ENCODE measurements around the gene PTPRB. TPM values are rescaled to one million over a fixed set of nuclear protein-coding genes. Genes with fewer than 3 reads are reported as not detected.

The PTPRB gene
- total RNA-seq, 2 experiments from 2014 or later: not detected

GRCh38 chr12:70482764-70483163 lies 154.5 kb downstream of the PTPRB start:
- Histone ChIP-seq H3K36me3 (ENCODE audit: insufficient read depth, low read length) (no peaks in the 10 kb centered on the region), H3K4me1 (ENCODE audit: insufficient read depth, low read length) (no peaks in the 10 kb centered on the region), H3K27me3 (ENCODE audit: control insufficient read depth in 1 of 2, insufficient read depth in 2 of 2, low read length in 2 of 2) (peaks cover 0 to 6% of the 10 kb centered on the region in 2 experiments), H3K9me3 (ENCODE audit: control insufficient read depth in 1 of 2, insufficient read depth in 1 of 2, low read length in 2 of 2) (no peaks in the 10 kb centered on the region), H3K4me3 (ENCODE audit: low read length) (no peak overlapping the region), H3K27ac (ENCODE audit: low read depth in 1 of 2, low read length in 2 of 2) (no peak overlapping the region)
- ATAC-seq (ENCODE audit: poor library complexity) (no peak), DNase-seq (no peak)
- Mint-ChIP-seq H3K36me3 (ENCODE audit: low read depth) (no peaks in the 10 kb centered on the region), H3K4me1 (ENCODE audit: low read depth) (no peaks in the 10 kb centered on the region), H3K4me3 (no peak overlapping the region), H3K9me3 (no peaks in the 10 kb centered on the region), H3K27ac (no peak overlapping the region), H3K27me3 (peaks cover 31% of the 10 kb centered on the region)
- TF ChIP-seq CTCF (IDR thresholded peaks at IDR 0.05): no peak
- ChIA-PET POLR2A (interaction anchor here (0.7 kb wide), 1 partner anchor 126 kb away, joined by 3 read pairs; no protein-coding TSS in a partner anchor), CTCF (no interaction called here)
- intact Hi-C loops (cut with DNase I, micrococcal nuclease): no loop called here

- CTCF ChIA-PET: no interaction called here
- Histone ChIP-seq H3K4me1 (ENCODE audit: insufficient read depth, low read length) (no peaks in the 10 kb centered on the region), H3K9me3 (ENCODE audit: control insufficient read depth in 1 of 2, insufficient read depth in 1 of 2, low read length in 2 of 2) (peaks cover 1 to 6% of the 10 kb centered on the region in 2 experiments), H3K36me3 (ENCODE audit: insufficient read depth, low read length) (no peaks in the 10 kb centered on the region), H3K4me3 (ENCODE audit: low read length) (no peak overlapping the region), H3K27me3 (ENCODE audit: control insufficient read depth in 1 of 2, insufficient read depth in 2 of 2, low read length in 2 of 2) (no peaks in the 10 kb centered on the region), H3K27ac (ENCODE audit: low read depth in 1 of 2, low read length in 2 of 2) (no peak overlapping the region)
- Mint-ChIP-seq H3K4me3 (no peak overlapping the region), H3K27ac (no peak overlapping the region), H3K36me3 (ENCODE audit: low read depth) (no peaks in the 10 kb centered on the region), H3K9me3 (no peaks in the 10 kb centered on the region), H3K27me3 (no peaks in the 10 kb centered on the region), H3K4me1 (ENCODE audit: low read depth) (no peaks in the 10 kb centered on the region)
- no peak for TF ChIP-seq CTCF (IDR thresholded peaks at IDR 0.05)
- POLR2A ChIA-PET: no interaction called here
- intact Hi-C loops (cut with DNase I, micrococcal nuclease): no loop called here
- ATAC-seq (ENCODE audit: poor library complexity) (no peak), DNase-seq (no peak)
These were observed 167.9 kb downstream of the PTPRB start for GRCh38 chr12:70469221-70469820.

- peaks cover 0 to 3% of the 10 kb centered on the region in 2 experiments for H3K27me3 ChIP-seq (ENCODE audit: control insufficient read depth in 1 of 2, insufficient read depth in 2 of 2, low read length in 2 of 2)
- no peaks in the 10 kb centered on the region for H3K4me1 ChIP-seq (ENCODE audit: insufficient read depth, low read length)
- intact Hi-C loops (cut with DNase I, micrococcal nuclease): no loop called here
- Mint-ChIP-seq H3K27me3 (no peaks in the 10 kb centered on the region), H3K36me3 (ENCODE audit: low read depth) (no peaks in the 10 kb centered on the region), H3K27ac (no peak overlapping the region), H3K9me3 (no peaks in the 10 kb centered on the region), H3K4me3 (no peak overlapping the region), H3K4me1 (ENCODE audit: low read depth) (no peaks in the 10 kb centered on the region)
- ChIA-PET CTCF (no interaction called here), POLR2A (no interaction called here)
- no peak for DNase-seq
- TF ChIP-seq CTCF (IDR thresholded peaks at IDR 0.05): no peak
- ATAC-seq (ENCODE audit: poor library complexity): no peak
- no peak overlapping the region for H3K4me3 ChIP-seq (ENCODE audit: low read length)
- no peak overlapping the region for H3K27ac ChIP-seq (ENCODE audit: low read depth in 1 of 2, low read length in 2 of 2)
- no peaks in the 10 kb centered on the region for H3K36me3 ChIP-seq (ENCODE audit: insufficient read depth, low read length)
- peaks cover 7 to 10% of the 10 kb centered on the region in 2 experiments for H3K9me3 ChIP-seq (ENCODE audit: control insufficient read depth in 1 of 2, insufficient read depth in 1 of 2, low read length in 2 of 2)
These were observed 168.5 kb downstream of the PTPRB start for GRCh38 chr12:70468741-70469140.
